SK-N-MC (cell line): Measurements from ENCODE around the gene SERGEF.

Experiments used
- FOXP2 ChIP-seq: optimal IDR thresholded peaks from 2 replicates; pipeline ENCODE3; 2011; ENCODE audit warnings: mild to moderate bottlenecking, moderate library complexity; ENCODE audit not compliant: insufficient read depth; ENCODE audit errors: extremely low read length, control extremely low read depth
- POLR2AphosphoS5 ChIP-seq: IDR thresholded peaks from 2 replicates; pipeline ENCODE4 v1.6.1; 2012; ENCODE audit warnings: mild to moderate bottlenecking, low read depth, low read length, borderline replicate concordance

GRCh38 chr11:17742019-17742418 lies 270.8 kb downstream of the SERGEF start:
- TF ChIP-seq POLR2AphosphoS5 (no peak), FOXP2 (no peak)
